ENCODE measurements around the gene NAA25.
A peak's percentile ranks its signal among the peaks of the same experiment; 100 is the strongest.
"Not testable (repeated sequence)": the region's sequence is repeated elsewhere in the genome, so short reads cannot be mapped to it uniquely, and the experiment has no call there.

Gene NAA25

DNA sequence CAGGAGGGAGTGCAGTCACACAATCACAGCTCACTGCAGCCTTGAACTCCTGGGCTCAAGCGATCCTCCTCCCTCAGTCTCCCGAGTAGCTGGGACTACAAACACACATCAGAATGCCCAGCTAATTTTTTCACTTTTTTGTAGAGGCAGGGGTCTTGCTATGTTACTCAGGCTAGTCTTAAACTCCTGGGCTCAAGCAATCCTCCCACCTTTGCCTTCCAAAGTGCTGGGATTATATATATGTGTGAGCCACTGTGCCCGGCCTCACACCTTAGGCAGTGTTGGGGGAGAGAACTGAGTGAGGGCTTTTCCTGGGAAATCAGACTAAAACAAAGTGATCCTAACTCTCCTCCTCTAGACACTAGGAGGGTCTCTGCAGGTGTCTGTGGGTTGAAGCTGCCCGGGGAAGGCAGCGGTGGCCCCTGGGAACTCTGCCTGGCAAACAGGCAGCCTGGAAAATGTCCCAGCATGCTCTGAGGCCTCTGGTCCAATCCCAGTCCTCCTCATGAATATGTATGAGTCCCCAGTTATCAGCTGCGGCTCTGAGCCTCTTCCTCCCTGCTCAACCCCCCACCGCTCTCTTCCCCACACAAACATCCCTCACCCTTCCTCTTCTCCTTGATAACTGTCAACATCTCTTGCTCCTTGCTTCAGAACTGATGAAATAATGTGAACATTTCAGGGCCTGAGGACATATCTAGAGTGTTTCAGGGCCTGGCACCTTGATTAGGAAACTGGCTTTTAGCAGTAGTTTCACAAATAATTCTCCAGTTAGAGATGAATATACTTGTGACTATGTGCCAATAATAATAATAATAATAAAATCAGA, 7.9 kb upstream of the NAA25 start:
- peak; percentile 57 for DNase-seq

- DNase-seq = no peak
Observed at GRCh38 chr12:112115259-112116045, 6.9 kb upstream of the NAA25 start.

DNA sequence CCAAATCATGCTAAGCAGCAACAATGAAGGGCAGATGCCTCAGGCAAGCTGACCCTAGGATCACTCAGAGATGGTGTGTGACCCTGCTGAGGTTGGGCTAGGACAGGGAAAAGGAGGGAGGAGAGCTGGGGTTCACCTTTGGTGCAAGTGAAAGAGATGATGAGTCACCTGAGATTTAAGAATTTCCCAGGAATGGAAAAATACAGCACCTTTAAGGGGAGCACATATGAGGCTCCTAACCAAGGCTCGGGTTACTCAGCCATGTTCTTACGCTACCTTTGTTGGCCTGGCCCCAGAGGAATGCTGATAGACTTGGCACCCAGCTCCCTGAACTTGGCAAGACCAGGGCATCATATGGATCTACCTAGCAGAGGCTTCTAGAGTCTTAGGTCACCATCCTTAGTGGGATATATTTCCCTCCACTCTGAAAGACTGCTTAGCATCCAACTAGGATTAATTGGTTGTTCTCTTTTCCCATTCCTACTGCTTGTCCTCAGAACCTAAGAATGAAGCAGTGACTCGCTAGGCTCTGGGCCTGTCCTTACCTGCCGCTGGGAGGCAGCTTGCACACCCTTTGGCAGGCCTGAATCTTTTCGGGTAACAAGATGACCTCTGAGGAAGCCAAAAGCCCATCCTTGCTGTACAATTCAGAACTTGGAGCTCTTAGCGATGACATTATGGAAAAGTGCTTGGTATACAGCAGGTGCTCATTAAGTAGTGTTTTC, 4.0 kb upstream of the NAA25 start:
- no peak for DNase-seq

DNA sequence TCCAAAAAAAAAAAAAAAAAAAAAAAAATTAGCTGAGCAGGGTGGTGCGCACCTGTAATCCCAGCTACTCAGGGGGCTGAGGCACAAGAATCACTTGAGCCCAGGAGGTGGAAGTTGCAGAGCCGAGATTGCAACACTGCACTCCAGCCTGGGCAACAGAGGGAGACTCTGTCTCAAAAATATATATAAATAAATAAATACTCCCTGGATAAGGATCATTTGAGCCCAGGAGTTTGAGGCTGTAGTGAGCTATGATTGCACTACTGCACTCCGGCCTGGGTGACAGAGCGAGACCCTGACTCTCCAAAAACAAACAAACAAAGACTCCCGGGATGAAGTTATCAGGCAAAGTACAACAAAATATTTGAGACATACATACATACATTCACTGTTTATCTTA, 3.3 kb upstream of the NAA25 start:
- DNase-seq = no peak

DNA sequence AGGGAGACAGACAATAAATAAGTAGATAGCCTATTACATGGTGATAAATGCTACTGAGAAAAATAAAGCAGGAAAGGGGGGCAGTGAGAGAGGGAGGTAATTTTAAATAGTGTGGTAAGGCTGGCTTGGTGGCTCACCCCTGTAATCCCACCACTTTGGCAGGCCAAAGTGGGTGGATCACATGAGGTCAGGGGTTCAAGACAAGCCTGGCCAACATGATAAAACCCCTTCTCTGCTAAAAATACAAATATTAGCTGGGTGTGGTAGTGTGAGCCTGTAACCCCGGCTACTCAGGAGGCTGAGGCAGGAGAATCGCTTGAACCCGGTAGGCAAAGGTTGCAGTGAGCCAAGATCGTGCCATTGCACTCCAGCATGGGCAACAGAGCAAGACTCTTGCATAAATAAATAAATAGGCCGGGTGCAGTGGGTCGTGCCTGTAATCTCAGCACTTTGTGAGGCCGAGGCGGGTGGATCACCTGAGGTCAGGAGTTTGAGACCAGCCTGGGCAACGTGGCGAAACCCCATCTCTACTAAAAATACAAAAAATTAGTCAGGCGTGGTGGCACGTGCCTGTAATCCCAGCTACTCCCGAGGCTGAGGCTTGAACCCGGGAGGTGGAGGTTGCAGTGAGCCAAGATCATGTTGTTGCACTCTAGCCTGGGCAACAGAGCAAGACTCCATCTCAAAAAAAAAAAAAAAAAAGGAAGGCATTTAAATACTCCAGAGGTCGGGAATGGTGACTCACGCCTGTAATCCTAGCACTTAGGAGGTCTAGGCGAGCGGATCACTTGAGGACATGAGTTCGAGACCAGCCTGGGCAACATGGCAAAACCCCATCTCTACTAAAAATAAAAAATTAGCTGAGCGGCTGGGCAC, 2.4 kb upstream of the NAA25 start:
- not testable (repeated sequence) for DNase-seq

DNA sequence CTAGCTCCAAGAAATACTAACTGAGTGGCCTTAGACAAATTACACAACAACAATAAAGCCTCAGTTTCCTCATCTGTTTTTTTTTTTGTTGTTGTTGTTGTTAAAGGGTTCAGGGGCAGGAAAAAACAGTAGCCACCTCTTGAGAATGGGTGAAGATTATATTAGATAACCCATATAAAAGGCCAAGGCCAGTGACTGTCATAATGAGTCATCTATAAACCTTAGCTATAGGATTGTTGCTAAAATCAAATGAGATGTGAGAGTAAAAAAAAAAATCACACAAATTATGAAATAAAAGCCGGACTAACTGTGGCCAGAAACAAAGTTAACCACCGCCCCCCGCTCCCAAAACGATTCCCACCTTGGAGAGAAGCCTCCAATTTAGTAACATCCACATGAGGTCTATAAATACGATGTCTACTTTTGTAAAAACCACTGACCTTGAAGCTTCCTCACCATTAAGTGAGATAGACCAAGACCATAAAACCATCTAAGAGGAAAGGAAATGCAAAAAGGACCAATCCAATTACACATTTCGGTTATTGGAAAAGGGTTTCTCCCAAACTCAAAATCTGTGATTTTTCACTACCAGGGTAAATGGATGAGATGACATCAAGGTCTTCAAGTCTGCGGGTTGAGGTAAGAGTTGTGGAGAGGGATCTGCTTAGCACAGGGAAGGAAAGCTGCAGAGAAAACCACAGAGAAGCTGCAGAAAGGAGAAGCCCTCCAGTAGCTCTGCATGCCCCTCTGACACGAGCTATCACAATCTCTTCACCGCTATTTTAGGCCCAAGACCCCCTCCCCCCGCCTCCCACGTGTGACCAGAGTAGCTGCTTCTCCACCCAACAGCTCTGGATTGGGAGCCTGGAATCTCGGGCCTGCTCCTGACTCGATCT, 1.0 kb downstream of the NAA25 start:
- peak; percentile 23 for DNase-seq

GRCh38 chr12:112105891-112106290, 2.7 kb downstream of the NAA25 start:
- no peak for DNase-seq

DNA sequence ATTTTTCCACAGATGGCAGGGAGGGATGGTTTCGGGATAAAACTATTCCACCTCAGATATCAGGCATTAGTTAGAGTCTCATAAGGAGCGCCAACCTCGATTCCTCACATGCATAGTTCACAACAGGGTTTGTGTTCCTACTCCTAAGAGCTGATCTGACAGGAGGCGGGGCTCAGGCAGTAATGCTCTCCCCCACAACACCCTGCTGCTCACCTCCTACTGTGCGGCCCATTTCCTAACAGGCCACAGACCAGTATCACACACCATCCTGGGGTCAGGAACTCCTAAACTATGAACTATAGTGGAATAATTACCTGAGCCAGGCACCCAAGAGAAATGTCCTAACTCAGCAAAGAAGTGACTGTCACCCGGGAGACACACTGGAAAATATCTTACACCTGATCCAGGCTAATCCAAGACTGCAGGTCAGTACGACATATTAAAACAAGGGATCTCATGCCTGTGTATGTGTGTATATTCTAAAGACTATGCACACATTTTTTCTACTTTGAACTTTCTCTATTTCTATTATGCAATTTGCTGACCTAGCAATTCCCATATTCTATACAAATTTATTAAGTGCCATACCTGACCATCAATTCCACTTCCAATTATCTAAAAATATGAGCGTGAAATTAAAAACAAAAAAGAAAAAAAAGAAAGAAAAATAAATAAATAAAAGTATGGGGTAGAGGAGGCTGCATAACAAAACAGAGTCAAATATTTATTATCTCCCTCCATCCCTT, 4.7 kb downstream of the NAA25 start:
- no peak for DNase-seq

DNA sequence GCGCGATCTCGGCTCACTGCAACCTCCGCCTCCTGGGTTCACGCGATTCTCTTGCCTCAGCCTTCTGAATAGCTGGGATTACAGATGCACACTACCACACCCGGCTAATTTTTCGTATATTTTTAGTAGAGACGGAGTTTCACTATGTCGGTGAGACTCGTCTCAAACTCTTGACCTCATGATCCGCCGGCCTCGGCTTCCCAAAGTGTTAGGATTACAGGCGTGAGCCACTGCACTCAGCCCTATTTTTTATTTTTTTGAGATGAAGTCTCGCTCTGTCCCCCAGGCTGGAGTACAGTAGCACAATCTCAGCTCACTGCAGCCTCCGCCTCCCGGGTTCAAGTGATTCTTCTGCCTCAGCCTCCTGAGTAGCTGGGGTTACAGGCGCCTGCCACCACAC, 5.8 kb downstream of the NAA25 start:
- not testable (repeated sequence) for DNase-seq

DNA sequence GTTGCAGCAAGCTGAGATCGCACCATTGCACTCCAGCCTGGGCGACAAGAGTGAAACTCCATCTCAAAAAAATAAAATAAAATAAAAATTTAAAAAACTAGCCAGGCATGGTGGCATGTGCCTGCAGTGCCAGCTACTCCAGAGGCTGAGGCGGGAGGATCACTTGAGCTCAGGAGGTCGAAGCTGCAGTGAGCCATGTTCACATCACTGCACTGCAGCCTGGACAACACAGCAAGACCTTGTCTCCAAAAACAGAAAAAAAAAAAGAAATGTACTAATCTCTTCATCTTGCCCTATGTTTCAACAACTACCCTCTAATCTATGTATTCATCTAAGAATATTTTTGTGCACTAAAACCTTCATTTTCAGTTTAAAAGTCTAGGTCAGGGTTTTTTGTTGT, 6.5 kb downstream of the NAA25 start:
- no peak for DNase-seq

GRCh38 chr12:112100500-112100899, 8.1 kb downstream of the NAA25 start:
- DNase-seq = not testable (repeated sequence)

- DNase-seq = no peak
Observed at GRCh38 chr12:112097641-112098040, 10.9 kb downstream of the NAA25 start.

GRCh38 chr12:112096667-112097066, 11.9 kb downstream of the NAA25 start:
- DNase-seq = peak; percentile 62

DNA sequence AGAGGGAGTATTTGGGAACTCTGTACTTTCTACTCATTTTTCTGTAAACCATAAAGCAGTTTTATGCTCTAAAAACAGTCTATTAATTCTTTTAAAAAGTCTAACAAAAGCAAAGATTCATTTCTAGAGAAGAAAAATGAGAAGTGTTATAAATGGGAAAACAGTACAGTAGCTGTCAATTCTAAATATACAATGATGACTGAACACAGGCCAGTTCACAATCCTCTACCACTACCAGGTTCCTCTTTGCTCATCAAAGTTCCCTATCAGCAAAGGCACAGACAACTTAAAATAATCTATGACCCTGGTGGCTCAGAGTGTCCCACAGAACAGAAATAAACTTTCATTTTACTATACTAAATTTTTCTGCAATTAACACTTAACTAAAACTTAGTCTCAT, 12.5 kb downstream of the NAA25 start:
- DNase-seq = no peak

GRCh38 chr12:112091563-112091962, 17.0 kb downstream of the NAA25 start:
- no peak for DNase-seq

DNA sequence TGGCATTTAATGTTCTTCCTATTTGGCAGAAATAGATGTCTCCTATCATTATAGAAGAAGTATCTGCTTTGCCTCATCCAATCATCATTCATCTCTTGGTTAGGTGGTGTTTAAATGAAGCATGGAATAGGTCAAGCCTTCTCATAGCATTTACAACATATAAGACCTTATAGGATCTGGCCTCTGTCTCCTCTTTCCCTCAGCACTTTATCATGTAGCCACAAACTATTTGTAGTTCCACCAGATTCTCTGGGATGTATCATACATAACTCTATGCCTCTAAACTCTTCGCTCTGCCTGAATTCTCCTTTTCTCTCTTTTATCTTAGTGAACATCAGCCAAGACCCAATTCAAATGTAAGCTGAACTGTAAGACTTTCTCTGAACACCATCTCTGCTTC, 20.7 kb downstream of the NAA25 start:
- no peak for DNase-seq

- DNase-seq = no peak
Observed at GRCh38 chr12:112087055-112087850, 21.3 kb downstream of the NAA25 start.

DNA sequence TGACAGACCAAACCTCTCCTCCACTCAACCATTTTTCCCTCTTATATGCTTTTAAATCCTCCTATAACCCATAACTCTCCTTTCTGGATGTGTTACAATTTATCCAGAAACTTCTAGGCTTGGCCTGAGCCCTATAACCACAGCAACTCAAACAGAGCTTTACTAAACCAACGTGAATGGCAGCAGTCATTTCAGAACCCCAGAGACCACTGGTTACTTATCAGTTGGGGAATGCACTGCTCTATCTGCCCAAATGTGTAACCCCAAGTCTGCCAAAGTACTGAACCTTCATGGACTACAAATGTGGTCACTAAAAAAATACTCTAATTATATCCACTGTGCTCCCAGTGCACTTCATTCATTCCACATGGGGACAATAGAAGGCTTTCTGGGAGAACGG, 42.0 kb downstream of the NAA25 start:
- no peak for DNase-seq

- no peak for DNase-seq
Observed at GRCh38 chr12:112063273-112063672, 45.3 kb downstream of the NAA25 start.

DNA sequence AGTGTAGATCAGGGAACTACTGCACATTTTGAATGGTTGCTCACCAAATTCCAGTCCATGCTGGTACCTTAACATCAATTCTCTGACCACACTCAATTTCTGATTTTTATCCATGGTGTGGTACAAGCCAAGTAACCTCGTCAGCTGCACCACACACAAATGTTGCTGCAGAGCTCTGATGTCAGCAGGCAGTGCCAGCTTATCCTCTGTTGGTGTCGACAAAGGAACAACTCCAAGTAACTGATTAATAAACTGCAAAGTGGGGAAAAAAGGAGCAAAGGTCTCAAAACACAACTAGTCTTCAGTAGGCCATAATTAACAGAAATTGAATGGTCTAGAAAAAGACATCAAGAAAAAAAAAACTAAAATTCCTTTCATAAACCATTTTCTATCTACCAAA, 47.4 kb downstream of the NAA25 start:
- no peak for DNase-seq

Data from fibroblast of skin of abdomen (primary cell).